Cardiac muscle cell (in vitro differentiated cells and primary cell): ENCODE results near the gene CILP. TPM values are rescaled to one million over a fixed set of nuclear protein-coding genes. Genes with fewer than 3 reads are reported as not detected.
"Not testable (repeated sequence)": the region's sequence is repeated elsewhere in the genome, so short reads cannot be mapped to it uniquely, and the experiment has no call there.

Source experiments
- DNase-seq, 2 donors: peaks; one replicate each; pipeline versions ENCODE4 v3.0.0 to v3.0.0-alpha.2; 2010 to 2017; ENCODE audit warnings: low read depth in 1 of 2, low spot score in 1 of 2
- H3K27ac ChIP-seq: fragments of 200-600 bp; sonication (generic); 2 replicates; pipeline ENCODE4 v1.5.1; 2016
- H3K27me3 ChIP-seq: fragments of 200-600 bp; sonication (generic); 2 replicates; pipeline ENCODE4 v1.6.0; 2016; ENCODE audit warnings: control low read depth
- H3K36me3 ChIP-seq: fragments of 200-600 bp; sonication (generic); 2 replicates; pipeline ENCODE4 v1.5.1; 2016; ENCODE audit warnings: control low read depth
- H3K4me1 ChIP-seq: fragments of 200-600 bp; sonication (generic); 2 replicates; pipeline ENCODE4 v1.8.1; 2017; ENCODE audit warnings: low read depth, mild to moderate bottlenecking, mixed run types
- H3K4me3 ChIP-seq: fragments of 200-600 bp; sonication (generic); 2 replicates; pipeline ENCODE4 v1.5.1; 2016; ENCODE audit warnings: mild to moderate bottlenecking
- H3K9me3 ChIP-seq: fragments of 200-600 bp; sonication (generic); 2 replicates; pipeline ENCODE4 v1.5.1; 2017; ENCODE audit warnings: low read depth, mild to moderate bottlenecking, control low read depth
- polyA plus RNA-seq: library from polyadenylated mRNA; unstranded; fragments of >200 nt; fragmentation: Nextera tagmentation; extraction: Ambion mirVana; gene quantifications from 2 replicates; pipeline ENCODE4 v1.2.1, GENCODE V29; 2016
- total RNA-seq: library from RNA; depleted of rRNA; stranded (reverse); fragments of >200 nt; gene quantifications from 2 replicates; pipeline ENCODE4 v1.2.3, GENCODE V29; 2016
- TF ChIP-seq, protein P1 (sequence below): IDR thresholded peaks from 2 replicates; pipeline ENCODE4 v1.5.1; 2012; ENCODE audit warnings: low read depth, mild to moderate bottlenecking, low read length

CILP gene
- total and polyA plus RNA-seq, 2 experiments from 2014 or later = 0.50 to 1.0 TPM

DNA sequence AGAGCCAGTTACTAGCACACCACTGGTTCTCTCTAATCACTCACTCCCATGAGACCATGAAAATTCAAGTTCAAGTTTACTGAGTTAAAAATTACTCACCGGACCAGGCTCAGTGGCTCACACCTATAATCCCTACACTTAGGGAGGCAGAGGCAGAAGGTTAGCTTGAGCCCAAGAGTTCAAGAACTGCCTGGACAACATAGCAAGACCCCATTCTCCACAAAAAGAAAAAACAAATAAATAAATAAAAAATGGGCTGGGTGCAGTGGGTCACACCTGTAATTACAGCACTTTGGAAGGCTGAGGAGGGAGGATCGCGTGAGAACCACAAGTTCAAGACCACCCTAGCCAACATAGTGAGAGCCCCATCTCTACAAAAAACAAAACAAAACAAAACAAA, 21.2 kb upstream of the CILP start:
- H3K9me3 ChIP-seq = no peaks in the 10 kb centered on the region
- no peak overlapping the region for H3K4me3 ChIP-seq
- H3K27me3 ChIP-seq = no peaks in the 10 kb centered on the region
- no peak for DNase-seq
- TF ChIP-seq, protein P1, sequence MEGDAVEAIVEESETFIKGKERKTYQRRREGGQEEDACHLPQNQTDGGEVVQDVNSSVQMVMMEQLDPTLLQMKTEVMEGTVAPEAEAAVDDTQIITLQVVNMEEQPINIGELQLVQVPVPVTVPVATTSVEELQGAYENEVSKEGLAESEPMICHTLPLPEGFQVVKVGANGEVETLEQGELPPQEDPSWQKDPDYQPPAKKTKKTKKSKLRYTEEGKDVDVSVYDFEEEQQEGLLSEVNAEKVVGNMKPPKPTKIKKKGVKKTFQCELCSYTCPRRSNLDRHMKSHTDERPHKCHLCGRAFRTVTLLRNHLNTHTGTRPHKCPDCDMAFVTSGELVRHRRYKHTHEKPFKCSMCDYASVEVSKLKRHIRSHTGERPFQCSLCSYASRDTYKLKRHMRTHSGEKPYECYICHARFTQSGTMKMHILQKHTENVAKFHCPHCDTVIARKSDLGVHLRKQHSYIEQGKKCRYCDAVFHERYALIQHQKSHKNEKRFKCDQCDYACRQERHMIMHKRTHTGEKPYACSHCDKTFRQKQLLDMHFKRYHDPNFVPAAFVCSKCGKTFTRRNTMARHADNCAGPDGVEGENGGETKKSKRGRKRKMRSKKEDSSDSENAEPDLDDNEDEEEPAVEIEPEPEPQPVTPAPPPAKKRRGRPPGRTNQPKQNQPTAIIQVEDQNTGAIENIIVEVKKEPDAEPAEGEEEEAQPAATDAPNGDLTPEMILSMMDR = no peak
- no peak overlapping the region for H3K27ac ChIP-seq
- no peaks in the 10 kb centered on the region for H3K4me1 ChIP-seq
- no peaks in the 10 kb centered on the region for H3K36me3 ChIP-seq

DNA sequence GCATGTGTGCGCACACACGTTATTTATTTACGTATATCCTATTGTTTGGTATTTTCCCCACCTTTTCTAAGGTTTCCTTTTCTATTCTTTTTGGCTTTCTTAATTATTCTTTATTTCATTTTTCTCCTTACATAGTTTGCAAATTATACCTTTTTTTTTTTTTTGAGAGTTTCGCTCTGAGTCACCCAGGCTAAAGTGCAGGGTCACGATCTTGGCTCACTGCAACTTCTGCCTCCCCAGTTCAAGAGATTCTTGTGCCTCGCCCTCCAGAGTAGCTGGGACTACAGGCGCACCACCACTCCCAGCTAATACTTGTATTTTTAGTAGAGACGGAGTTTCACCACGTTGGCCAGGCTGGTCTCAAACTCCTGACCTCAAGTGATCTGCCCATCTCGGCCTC, 20.0 kb upstream of the CILP start:
- Histone ChIP-seq H3K27me3 (no peaks in the 10 kb centered on the region), H3K4me3 (no peak overlapping the region), H3K27ac (no peak overlapping the region), H3K4me1 (no peaks in the 10 kb centered on the region), H3K9me3 (no peaks in the 10 kb centered on the region), H3K36me3 (no peaks in the 10 kb centered on the region)
- TF ChIP-seq, protein P1 = no peak
- DNase-seq = no peak

DNA sequence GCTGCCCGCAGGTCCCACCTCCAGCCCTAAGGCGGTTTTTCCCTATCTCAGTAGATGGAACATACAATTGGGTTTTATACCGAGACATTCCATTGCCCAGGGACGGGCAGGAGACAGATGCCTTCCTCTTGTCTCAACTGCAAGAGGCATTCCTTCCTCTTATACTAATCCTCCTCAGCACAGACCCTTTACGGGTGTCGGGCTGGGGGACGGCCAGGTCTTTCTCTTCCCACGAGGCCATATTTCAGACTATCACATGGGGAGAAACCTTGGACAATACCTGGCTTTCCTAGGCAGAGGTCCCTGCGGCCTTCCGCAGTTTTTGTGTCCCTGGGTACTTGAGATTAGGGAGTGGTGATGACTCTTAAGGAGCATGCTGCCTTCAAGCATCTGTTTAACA, 15.6 kb upstream of the CILP start:
- H3K4me3 ChIP-seq, H3K27me3 ChIP-seq, H3K9me3 ChIP-seq, H3K4me1 ChIP-seq, H3K36me3 ChIP-seq, H3K27ac ChIP-seq, DNase-seq: not testable (repeated sequence)

DNA sequence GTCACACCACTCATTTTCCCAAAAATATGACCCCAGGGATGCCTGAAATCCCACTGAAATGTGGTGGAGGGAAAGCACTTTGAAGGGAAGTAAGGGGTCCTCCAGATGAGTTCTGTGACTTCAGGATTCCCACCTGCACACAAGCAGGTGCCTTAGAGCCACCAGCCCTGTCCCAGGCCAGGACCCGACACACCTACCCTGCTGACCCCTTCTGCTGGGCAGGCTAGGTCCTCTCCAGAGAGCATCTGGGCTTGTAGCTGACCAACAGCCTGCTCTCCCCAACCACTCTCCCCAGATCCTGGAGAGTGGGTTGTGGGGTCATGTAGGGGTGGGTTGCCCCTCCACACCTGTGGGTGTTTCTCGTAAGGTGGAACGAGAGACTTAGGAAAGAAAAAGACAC, 14.9 kb upstream of the CILP start:
- Histone ChIP-seq H3K27ac (no peak overlapping the region), H3K4me1 (peaks cover 8% of the 10 kb centered on the region), H3K9me3 (no peaks in the 10 kb centered on the region), H3K27me3 (no peaks in the 10 kb centered on the region), H3K36me3 (no peaks in the 10 kb centered on the region), H3K4me3 (no peak overlapping the region)
- no peak for DNase-seq
- TF ChIP-seq, protein P1 = no peak

DNA sequence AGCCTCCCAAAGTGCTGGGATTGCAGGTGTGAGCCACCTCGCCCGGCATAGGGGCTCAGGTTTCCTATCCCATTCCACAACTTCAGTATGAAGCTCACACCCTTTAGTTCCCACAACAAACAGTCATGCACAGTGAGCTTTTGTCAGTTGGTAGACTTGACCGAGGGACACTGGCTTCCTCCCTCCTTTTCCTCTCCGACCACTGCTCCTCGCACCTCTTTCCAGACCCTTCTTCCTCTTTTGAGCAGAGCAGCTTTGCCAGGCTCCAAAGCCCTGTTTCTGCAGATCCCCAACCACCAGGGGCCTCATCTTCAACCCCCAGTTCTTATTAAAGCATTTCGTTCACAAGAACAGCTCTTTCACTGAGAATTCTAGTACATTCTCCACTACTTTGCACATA, 12.7 kb upstream of the CILP start:
- Histone ChIP-seq H3K9me3 (no peaks in the 10 kb centered on the region), H3K27ac (no peak overlapping the region), H3K4me3 (no peak overlapping the region), H3K36me3 (no peaks in the 10 kb centered on the region), H3K4me1 (peaks cover 8% of the 10 kb centered on the region), H3K27me3 (no peaks in the 10 kb centered on the region)
- TF ChIP-seq, protein P1 = no peak
- DNase-seq = no peak

DNA sequence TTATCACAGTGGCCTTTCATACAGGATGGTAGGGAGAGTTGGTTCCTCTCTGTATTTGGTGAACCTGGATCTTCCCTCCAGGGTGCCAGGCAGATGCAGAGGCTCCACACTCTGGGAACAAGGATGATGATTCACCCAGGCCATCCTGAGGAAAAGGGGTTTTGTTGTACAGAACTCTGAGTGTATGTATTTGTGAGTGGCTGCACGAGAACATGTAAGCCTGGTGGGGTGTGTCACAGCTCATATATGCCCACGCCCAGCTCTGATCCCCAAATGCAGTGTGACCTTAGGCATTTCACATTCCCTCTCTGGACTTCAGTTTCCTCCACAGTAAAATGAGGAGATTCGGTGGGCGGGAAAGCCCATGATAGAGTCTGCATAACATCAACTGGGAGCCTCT, 11.6 kb upstream of the CILP start:
- DNase-seq = no peak
- no peaks in the 10 kb centered on the region for H3K27me3 ChIP-seq
- H3K4me1 ChIP-seq = peaks cover 8% of the 10 kb centered on the region
- H3K9me3 ChIP-seq = no peaks in the 10 kb centered on the region
- H3K4me3 ChIP-seq = no peak overlapping the region
- H3K36me3 ChIP-seq = no peaks in the 10 kb centered on the region
- H3K27ac ChIP-seq = no peak overlapping the region
- TF ChIP-seq, protein P1 = no peak
